ENCODE data around the gene KRTAP12-1.

GRCh38 chr21:44727757-44728156 is 45.8 kb upstream of the KRTAP12-1 start:
- TF ChIP-seq CTCF (IDR thresholded peaks at IDR 0.05) = no peak
- no peak for TF ChIP-seq POLR2A (IDR thresholded peaks at IDR 0.05)

Measured in tibial nerve (tissue), 3 donors.